Psoas muscle (tissue), 8 donors: ENCODE results near the gene SSH3. TPM values are rescaled to one million over a fixed set of nuclear protein-coding genes. Genes with fewer than 3 reads are reported as not detected.

Experiments used
- ATAC-seq, 4 donors: fragments of 200-7000 bp; cut with Tn5 transposase; one replicate each; pipeline ENCODE4 v1.9.1; 2020; ENCODE audit warnings: moderate library complexity in 3 of 4, mild to moderate bottlenecking in 2 of 4
- DNase-seq, 2 donors: peaks; one replicate each; pipeline ENCODE4 v3.0.0-alpha.2; 2020
- H3K27ac ChIP-seq: fragments of 200-600 bp; one replicate; pipeline ENCODE4 v1.8.0; 2022
- H3K27me3 ChIP-seq, 3 donors: fragments of 200-600 bp in 1 of 3; one replicate each; pipeline versions ENCODE4 v1.6.1 to v1.8.0; 2013 to 2022; ENCODE audit warnings: low read length in 2 of 3, mild to moderate bottlenecking in 2 of 3, moderate library complexity in 1 of 3; ENCODE audit not compliant: insufficient read depth in 3 of 3
- H3K36me3 ChIP-seq, 2 donors: fragments of 200-600 bp in 1 of 2; one replicate each; pipeline versions ENCODE4 v1.6.1 to v1.8.0; 2013 to 2022; ENCODE audit warnings: low read depth in 1 of 2, mild to moderate bottlenecking in 1 of 2, moderate library complexity in 1 of 2; ENCODE audit not compliant: insufficient read depth in 1 of 2
- H3K4me1 ChIP-seq: fragments of 200-600 bp; one replicate; pipeline ENCODE4 v1.8.0; 2022
- H3K4me3 ChIP-seq: fragments of 200-600 bp; one replicate; pipeline ENCODE4 v1.8.0; 2022; ENCODE audit warnings: mild to moderate bottlenecking
- H3K9me3 ChIP-seq: fragments of 200-600 bp; one replicate; pipeline ENCODE4 v1.8.0; 2022
- WGBS, 3 donors: extraction: QIAGEN DNeasy Blood & Tissue Kit; methylation state at CpG; one replicate each; pipeline versions ENCODE4 v1.1.6 to v1.1.7; 2013; 5-methylcytosine and 5-hydroxymethylcytosine counted together
- intact Hi-C, 2 donors: fragments of 100-400 bp; cut with DNase I; formaldehyde crosslinking; loops; one replicate each; pipeline versions ENCODE4 v1.11.0 to v1.14.2; 2022
- polyA plus RNA-seq, 3 donors: library from polyadenylated mRNA; stranded (reverse); fragments of 200-250 nt; gene quantifications; one replicate each; pipeline ENCODE4 v1.2.3, GENCODE V29; 2013
- total RNA-seq, 4 donors: library from RNA; stranded (reverse); fragmentation: NEBNext Ultra II Directional in 2 of 4; extraction: Animal tissue kit (Norgen Biotek cat#: 25700) in 2 of 4; gene quantifications; one replicate each; pipeline versions ENCODE4 v1.2.1 to v1.2.4, GENCODE V29; 2021 to 2023
- TF ChIP-seq, protein P1 (sequence below): fragments of 200-600 bp; IDR thresholded peaks from one replicate; pipeline ENCODE4 v1.8.0; 2022; ENCODE audit warnings: antibody characterized with exemption
- donor health status: healthy with polysubstance abuse.
- donor health status: DM: no; HTN: no; CAD: no; lungs with moderate emphysema.
- donor health status: Bipolar disorder and iron deficiency.
- donor health status: healthy.
- donor health status: DM: yes; HTN: yes; CAD: no.
- donor health status: DM: no; HTN: no; CAD: no.
- donor health status: DM: no; HTN: no; CAD: no.
- donor health status: DM: yes; HTN: yes; CAD: no.

SSH3 gene
- total and polyA plus RNA-seq, 7 donors, result 3.0 to 10.1 (median 5.0) TPM

DNA sequence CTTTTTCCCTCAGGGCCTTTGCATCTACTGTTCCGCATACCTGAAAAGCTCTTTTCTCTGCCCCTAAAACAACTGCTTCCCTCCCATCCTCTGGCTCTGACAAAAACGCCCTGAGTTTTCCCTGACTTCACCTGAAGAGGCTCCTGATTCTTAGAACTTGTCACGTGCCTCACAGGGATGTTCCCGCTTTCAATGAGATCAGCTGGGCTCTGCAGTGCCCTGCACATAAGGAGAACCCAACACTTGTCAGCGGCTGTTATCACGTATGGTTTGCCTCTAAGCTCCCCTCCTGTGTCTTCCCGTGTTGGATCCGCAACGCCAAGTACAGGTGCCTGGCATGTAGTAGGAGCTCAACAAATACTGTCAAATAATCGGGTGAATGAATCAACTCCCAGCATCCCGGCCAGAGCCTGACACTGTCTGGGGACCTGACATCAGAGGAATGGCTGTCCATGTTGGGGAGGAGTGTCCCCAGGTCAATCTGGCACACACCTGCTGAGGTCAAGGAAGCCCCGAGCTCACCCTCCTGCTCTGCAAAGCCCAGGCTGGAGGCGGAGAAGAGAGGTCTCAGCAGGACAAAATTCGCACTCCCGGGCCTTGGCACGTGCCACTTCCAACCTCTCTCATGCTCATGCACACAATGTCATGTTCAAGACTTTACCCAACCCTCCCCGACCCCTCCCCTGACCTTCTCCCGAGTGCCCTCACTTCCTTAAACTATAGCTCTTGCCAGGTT, 41.2 kb upstream of the SSH3 start:
- 52 to 55% (median 53%) methylated on average over 18 of the region's 18 CpGs for WGBS, 3 donors
- intact Hi-C loops, result loop anchor here (5.0 to 10.0 kb wide), 2 partner anchors 120 to 123 kb away; no protein-coding TSS in a partner anchor
- peaks cover 0 to 10% of the 10 kb centered on the region in 2 donors for H3K36me3 ChIP-seq
- TF ChIP-seq, protein P1, sequence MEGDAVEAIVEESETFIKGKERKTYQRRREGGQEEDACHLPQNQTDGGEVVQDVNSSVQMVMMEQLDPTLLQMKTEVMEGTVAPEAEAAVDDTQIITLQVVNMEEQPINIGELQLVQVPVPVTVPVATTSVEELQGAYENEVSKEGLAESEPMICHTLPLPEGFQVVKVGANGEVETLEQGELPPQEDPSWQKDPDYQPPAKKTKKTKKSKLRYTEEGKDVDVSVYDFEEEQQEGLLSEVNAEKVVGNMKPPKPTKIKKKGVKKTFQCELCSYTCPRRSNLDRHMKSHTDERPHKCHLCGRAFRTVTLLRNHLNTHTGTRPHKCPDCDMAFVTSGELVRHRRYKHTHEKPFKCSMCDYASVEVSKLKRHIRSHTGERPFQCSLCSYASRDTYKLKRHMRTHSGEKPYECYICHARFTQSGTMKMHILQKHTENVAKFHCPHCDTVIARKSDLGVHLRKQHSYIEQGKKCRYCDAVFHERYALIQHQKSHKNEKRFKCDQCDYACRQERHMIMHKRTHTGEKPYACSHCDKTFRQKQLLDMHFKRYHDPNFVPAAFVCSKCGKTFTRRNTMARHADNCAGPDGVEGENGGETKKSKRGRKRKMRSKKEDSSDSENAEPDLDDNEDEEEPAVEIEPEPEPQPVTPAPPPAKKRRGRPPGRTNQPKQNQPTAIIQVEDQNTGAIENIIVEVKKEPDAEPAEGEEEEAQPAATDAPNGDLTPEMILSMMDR, result no peak
- H3K4me3 ChIP-seq, result peak overlapping the region; percentile 55
- peaks cover 16% of the 10 kb centered on the region for H3K4me1 ChIP-seq
- no peak overlapping the region for H3K27ac ChIP-seq
- no peaks in the 10 kb centered on the region for H3K9me3 ChIP-seq
- DNase-seq (no peak), ATAC-seq (no peak)
- no peaks in the 10 kb centered on the region for H3K27me3 ChIP-seq

DNA sequence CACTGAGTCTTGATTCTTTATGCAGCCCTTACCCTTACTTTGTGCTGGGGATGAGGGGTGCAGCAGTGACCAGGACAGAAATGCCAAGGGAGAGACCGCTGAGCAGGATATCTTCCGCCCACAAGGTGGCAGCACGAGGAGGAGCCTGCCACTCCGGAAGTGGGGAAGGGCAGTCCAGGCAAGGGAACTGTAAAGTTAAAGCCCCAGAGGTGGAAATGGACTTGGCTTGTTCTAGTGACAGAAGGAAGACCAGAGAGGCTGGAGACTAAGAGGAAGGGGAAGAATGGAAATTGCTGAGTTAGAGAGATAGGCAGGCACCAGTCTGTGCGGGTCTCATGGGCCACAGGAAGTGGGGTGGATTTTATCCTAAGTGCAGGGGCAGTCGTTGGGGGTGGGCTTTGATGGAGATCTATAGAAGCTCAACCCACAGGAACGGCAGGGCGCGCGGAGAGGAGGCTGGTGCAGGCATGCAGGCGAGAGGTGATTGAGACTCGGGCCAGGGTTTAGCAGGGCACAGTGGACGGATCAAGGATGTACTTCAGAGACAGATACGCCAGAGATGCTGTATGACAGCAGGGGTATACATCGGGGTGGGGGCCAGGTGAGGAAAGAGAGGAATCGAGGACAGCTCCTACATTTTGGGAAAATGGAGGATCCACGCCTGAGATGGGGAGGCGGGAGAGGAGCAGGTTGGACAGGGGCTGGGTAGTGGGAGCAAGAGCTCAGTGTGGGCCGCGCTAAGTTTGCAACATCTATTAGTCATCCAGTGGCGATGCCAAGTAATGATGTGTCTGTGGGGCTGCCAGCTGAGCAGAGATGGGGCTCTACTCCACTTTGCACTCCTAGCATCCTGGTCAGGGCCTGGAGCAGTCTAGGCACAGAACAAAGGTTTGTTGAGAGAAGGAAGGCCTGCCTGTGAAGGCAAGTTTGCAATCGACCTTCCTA, 40.3 kb upstream of the SSH3 start:
- 39 to 47% (median 41%) methylated on average over 22 of the region's 22 CpGs for WGBS, 3 donors
- peak; percentile 81 to 90 for DNase-seq
- peak; percentile 68 to 82 (median 72) for ATAC-seq
- TF ChIP-seq, protein P1, result peak; percentile 79
- Histone ChIP-seq H3K9me3 (no peaks in the 10 kb centered on the region), H3K27me3 (no peaks in the 10 kb centered on the region), H3K27ac (peak overlapping the region; percentile 19), H3K4me1 (peaks cover 24% of the 10 kb centered on the region), H3K36me3 (peaks cover 0 to 5% of the 10 kb centered on the region in 2 donors), H3K4me3 (no peak overlapping the region)
- intact Hi-C loops, result loop anchor here (5.0 to 10.0 kb wide), 2 partner anchors 119 to 122 kb away; no protein-coding TSS in a partner anchor

DNA sequence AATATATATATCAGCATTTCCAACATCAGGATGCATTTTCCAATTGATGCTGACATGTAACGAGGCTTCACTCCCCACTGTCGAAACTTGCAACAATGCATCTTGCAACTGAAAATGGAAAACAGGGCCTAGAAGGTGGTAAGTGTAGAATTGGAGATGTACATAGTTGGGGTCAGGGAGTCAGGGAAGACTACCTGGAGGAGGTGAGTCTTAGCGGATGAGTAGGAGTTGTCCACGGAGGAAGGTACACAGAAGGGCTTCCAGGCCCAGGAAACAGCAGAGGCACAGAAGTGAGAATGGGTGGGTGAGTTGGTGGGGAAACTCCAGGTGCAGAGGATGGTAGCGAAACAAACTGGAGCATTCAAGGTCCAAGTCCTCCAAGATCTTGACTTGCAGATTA, 39.1 kb upstream of the SSH3 start:
- H3K9me3 ChIP-seq, result no peaks in the 10 kb centered on the region
- no peak for DNase-seq
- peaks cover 33% of the 10 kb centered on the region for H3K4me1 ChIP-seq
- no peak for ATAC-seq
- H3K27ac ChIP-seq, result no peak overlapping the region
- 96 to 98% (median 98%) methylated on average over 5 of the region's 5 CpGs for WGBS, 3 donors
- no peaks in the 10 kb centered on the region for H3K27me3 ChIP-seq
- intact Hi-C loops, result loop anchor here (5.0 to 10.0 kb wide), 2 partner anchors 118 to 121 kb away; no protein-coding TSS in a partner anchor
- TF ChIP-seq, protein P1, result no peak
- no peak overlapping the region for H3K4me3 ChIP-seq
- peaks cover 0 to 14% of the 10 kb centered on the region in 2 donors for H3K36me3 ChIP-seq

DNA sequence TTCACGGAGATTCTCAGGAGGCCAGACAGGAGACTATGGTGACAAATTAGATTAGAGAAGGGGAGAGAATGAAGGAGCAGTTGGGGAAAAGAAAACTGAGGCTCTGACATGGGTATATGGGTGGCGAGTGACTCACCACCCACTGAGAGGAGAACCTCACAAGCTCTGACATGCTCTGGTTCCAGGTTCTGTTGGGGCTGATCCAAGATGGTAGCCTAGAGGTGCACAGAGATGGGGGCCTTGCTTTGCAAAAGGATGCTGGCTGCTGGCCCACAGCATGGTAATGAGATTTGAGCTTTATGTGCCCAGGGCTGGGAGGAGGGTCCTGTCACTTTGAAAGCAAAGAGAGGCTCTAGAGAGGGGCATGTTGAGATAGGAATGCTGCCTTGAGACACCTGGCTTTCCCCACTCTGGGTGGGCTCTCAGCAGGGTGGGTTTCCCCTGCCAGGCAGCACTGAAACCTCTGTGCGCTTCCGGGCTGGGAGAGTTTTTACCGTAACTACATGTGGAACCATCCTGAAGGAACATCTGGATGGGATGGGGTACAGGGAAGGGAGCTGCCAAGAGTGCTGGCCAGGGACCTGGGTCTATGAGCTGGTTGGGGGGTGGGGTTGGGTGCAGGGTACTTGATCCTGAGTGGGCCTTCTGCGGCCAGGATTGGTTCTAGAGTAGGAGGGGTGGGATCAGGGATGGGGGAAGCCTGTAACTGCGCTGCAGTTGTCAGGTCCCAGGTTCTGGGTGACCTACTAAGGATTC, 38.3 kb upstream of the SSH3 start:
- H3K4me3 ChIP-seq, result no peak overlapping the region
- TF ChIP-seq, protein P1, result no peak
- ATAC-seq (no peak), DNase-seq (peak in 1 of 2 donors; percentile 45)
- peaks cover 0 to 14% of the 10 kb centered on the region in 2 donors for H3K36me3 ChIP-seq
- intact Hi-C loops, result loop anchor here (5.0 to 10.0 kb wide), 3 partner anchors 37 to 120 kb away; partner anchors contain the start of gene SSH3 (in 1 of the 2)
- 85 to 87% (median 87%) methylated on average over 7 of the region's 7 CpGs for WGBS, 3 donors
- no peaks in the 10 kb centered on the region for H3K27me3 ChIP-seq
- no peaks in the 10 kb centered on the region for H3K9me3 ChIP-seq
- peaks cover 41% of the 10 kb centered on the region for H3K4me1 ChIP-seq
- no peak overlapping the region for H3K27ac ChIP-seq
